Fibroblast of lung (primary cell): Measurements from ENCODE around the gene SARM1. TPM values are rescaled to one million over a fixed set of nuclear protein-coding genes. Genes with fewer than 3 reads are reported as not detected.

Source experiments
- DNase-seq, 2 donors: peaks; one replicate each; pipeline versions ENCODE4 v3.0.0 to v3.0.0-alpha.2; 2010; ENCODE audit warnings: low read depth in 2 of 2
- H2AFZ ChIP-seq: 2 replicates; pipeline ENCODE4 v1.5.1; 2012; ENCODE audit warnings: low read length, control low read depth, inconsistent platforms
- H3K27ac ChIP-seq: 2 replicates; pipeline ENCODE4 v1.5.1; 2011; ENCODE audit warnings: low read length, control low read depth; ENCODE audit not compliant: insufficient read depth
- H3K27me3 ChIP-seq: 2 replicates; pipeline ENCODE4 v1.5.1; 2011; ENCODE audit warnings: mild to moderate bottlenecking, low read length; ENCODE audit not compliant: control insufficient read depth, insufficient read depth
- H3K36me3 ChIP-seq: 2 replicates; pipeline ENCODE4 v1.5.1; 2011; ENCODE audit warnings: low read length; ENCODE audit not compliant: control insufficient read depth, insufficient read depth
- H3K4me1 ChIP-seq: 2 replicates; pipeline ENCODE4 v1.5.1; 2011; ENCODE audit warnings: low read length; ENCODE audit not compliant: control insufficient read depth, insufficient read depth; ENCODE audit errors: extremely low read depth
- H3K4me2 ChIP-seq: 2 replicates; pipeline ENCODE4 v1.5.1; 2011; ENCODE audit warnings: low read length, control low read depth; ENCODE audit not compliant: insufficient read depth; ENCODE audit errors: extremely low read depth
- H3K4me3 ChIP-seq, 4 experiments: fragments of 200-600 bp in 1 of 4; sonication (generic) in 1 of 4; replicated peaks in 1 of 4; 2 replicates each; pipeline ENCODE4 v1.5.1; 2011 to 2016; ENCODE audit warnings: low read length in 4 of 4, low read depth in 3 of 4, mild to moderate bottlenecking in 3 of 4, control low read depth in 2 of 4, inconsistent platforms in 1 of 4, mixed read lengths in 1 of 4; ENCODE audit not compliant: insufficient read depth in 1 of 4; ENCODE audit errors: control extremely low read depth in 1 of 4
- H3K79me2 ChIP-seq: 2 replicates; pipeline ENCODE4 v1.5.1; 2012; ENCODE audit warnings: mild to moderate bottlenecking, low read length, inconsistent platforms; ENCODE audit not compliant: control insufficient read depth, insufficient read depth
- H3K9ac ChIP-seq: 2 replicates; pipeline ENCODE4 v1.5.1; 2011; ENCODE audit warnings: mild to moderate bottlenecking, low read length, control low read depth; ENCODE audit not compliant: insufficient read depth
- H3K9me3 ChIP-seq: 2 replicates; pipeline ENCODE4 v1.5.1; 2012; ENCODE audit warnings: low read depth, low read length; ENCODE audit not compliant: control insufficient read depth, insufficient read depth
- H4K20me1 ChIP-seq: 2 replicates; pipeline ENCODE4 v1.5.1; 2011; ENCODE audit warnings: low read length; ENCODE audit not compliant: control insufficient read depth, insufficient read depth; ENCODE audit errors: extremely low read depth
- EZH2 ChIP-seq: IDR thresholded peaks from 2 replicates; pipeline ENCODE4 v1.5.1; 2012; ENCODE audit warnings: low read length, control low read depth, mild to moderate bottlenecking; ENCODE audit errors: missing control alignments
- polyA plus RNA-seq, 2 donors: library from polyadenylated mRNA; depleted of rRNA in 1 of 2; stranded (reverse) in 1 of 2; unstranded in 1 of 2; fragments of >200 nt; gene quantifications; 2 replicates each; pipeline ENCODE4 v1.2.1, GENCODE V29; 2011 to 2012; ENCODE audit warnings: missing spikeins in 1 of 2
- total RNA-seq: library from RNA; depleted of rRNA; stranded (reverse); fragments of >200 nt; gene quantifications from 2 replicates; pipeline ENCODE4 v1.2.1, GENCODE V29; 2014
- TF ChIP-seq, protein P1 (sequence below), 2 donors: IDR thresholded peaks in 1 of 2; conservative IDR thresholded peaks in 1 of 2; 1 replicate in 1 of 2; 2 replicates in 1 of 2; pipeline ENCODE4 v1.5.1; 2011 to 2012; ENCODE audit warnings: low read length in 2 of 2, control low read depth in 1 of 2, inconsistent platforms in 1 of 2, low read depth in 1 of 2, mild to moderate bottlenecking in 1 of 2

Gene SARM1
- total and polyA plus RNA-seq, 2 donors (not counting 1 experiment from before 2014, with no cell fraction given), result 3.1 to 10.8 TPM

DNA sequence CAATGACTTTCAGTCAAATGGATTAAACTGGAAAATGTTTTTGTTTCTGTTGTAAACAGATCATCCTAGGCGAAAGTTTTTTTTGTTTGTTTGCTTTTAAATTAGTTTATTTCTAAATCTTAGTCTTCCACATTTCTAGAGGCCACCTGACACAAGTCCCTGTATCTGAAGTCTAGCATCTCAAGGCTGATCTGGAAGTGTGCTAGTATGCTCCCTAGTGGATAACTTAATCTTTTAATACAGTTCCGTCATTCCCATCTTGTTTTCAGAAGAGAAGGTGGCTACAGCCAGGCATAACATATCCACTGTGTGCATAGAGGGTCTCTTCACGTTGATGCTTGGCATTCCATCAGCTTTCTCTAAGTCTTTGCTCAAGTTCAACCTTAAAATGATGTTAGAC is 43.8 kb upstream of the SARM1 start:
- peak in 1 of 2 donors; percentile 49 for DNase-seq

DNA sequence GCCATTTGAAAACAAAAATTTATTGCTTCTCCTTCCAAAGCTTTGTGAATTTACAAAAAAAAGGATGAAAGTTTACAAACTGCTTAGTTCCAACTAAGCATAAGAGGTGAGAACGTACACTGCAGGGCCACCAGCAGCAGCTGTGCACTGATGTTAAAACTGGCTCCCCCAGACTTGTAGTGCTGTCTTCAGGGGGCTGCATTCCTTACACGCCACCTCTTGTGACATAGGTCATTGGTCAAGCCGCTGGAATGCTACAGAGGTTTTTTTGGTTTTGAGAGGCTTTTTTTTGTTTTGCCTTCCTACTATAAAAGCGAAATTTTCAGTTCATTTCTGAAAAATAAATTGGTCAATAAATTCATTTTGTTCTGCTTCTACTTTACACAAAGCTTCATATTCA is 43.2 kb upstream of the SARM1 start:
- H3K9me3 ChIP-seq, result no peaks in the 10 kb centered on the region
- no peak overlapping the region for H3K4me3 ChIP-seq
- H3K27me3 ChIP-seq, result no peaks in the 10 kb centered on the region
- no peak overlapping the region for H3K4me2 ChIP-seq
- TF ChIP-seq EZH2, result no peak
- TF ChIP-seq, protein P1, sequence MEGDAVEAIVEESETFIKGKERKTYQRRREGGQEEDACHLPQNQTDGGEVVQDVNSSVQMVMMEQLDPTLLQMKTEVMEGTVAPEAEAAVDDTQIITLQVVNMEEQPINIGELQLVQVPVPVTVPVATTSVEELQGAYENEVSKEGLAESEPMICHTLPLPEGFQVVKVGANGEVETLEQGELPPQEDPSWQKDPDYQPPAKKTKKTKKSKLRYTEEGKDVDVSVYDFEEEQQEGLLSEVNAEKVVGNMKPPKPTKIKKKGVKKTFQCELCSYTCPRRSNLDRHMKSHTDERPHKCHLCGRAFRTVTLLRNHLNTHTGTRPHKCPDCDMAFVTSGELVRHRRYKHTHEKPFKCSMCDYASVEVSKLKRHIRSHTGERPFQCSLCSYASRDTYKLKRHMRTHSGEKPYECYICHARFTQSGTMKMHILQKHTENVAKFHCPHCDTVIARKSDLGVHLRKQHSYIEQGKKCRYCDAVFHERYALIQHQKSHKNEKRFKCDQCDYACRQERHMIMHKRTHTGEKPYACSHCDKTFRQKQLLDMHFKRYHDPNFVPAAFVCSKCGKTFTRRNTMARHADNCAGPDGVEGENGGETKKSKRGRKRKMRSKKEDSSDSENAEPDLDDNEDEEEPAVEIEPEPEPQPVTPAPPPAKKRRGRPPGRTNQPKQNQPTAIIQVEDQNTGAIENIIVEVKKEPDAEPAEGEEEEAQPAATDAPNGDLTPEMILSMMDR (conservative IDR thresholded peaks at IDR 0.05 in 1 of 2, IDR thresholded peaks at IDR 0.05 in 1 of 2; ENCODE audit: low read depth in 1 of 2, low read length in 2 of 2), result no peak
- H3K9ac ChIP-seq, result no peak overlapping the region
- no peak overlapping the region for H2AFZ ChIP-seq
- no peak overlapping the region for H3K27ac ChIP-seq
- peaks cover 10% of the 10 kb centered on the region for H3K36me3 ChIP-seq
- peaks cover 3% of the 10 kb centered on the region for H3K4me1 ChIP-seq
- peaks cover 4% of the 10 kb centered on the region for H3K79me2 ChIP-seq
- H4K20me1 ChIP-seq, result no peaks in the 10 kb centered on the region
- DNase-seq, result peak in 1 of 2 donors; percentile 44

More for the DNA sequence above, 43.8 kb upstream of the SARM1 start:
- Histone ChIP-seq H3K27me3 (no peaks in the 10 kb centered on the region), H3K9ac (no peak overlapping the region), H3K36me3 (peaks cover 10% of the 10 kb centered on the region), H3K4me3 (no peak overlapping the region), H3K9me3 (no peaks in the 10 kb centered on the region), H3K4me2 (no peak overlapping the region), H2AFZ (no peak overlapping the region), H3K79me2 (peaks cover 3% of the 10 kb centered on the region), H4K20me1 (no peaks in the 10 kb centered on the region), H3K4me1 (peaks cover 3% of the 10 kb centered on the region), H3K27ac (no peak overlapping the region)
- no peak for TF ChIP-seq EZH2
- TF ChIP-seq, protein P1 (conservative IDR thresholded peaks at IDR 0.05 in 1 of 2, IDR thresholded peaks at IDR 0.05 in 1 of 2; ENCODE audit: low read depth in 1 of 2, low read length in 2 of 2), result peak in 1 of 2 donors; percentile 14

DNA sequence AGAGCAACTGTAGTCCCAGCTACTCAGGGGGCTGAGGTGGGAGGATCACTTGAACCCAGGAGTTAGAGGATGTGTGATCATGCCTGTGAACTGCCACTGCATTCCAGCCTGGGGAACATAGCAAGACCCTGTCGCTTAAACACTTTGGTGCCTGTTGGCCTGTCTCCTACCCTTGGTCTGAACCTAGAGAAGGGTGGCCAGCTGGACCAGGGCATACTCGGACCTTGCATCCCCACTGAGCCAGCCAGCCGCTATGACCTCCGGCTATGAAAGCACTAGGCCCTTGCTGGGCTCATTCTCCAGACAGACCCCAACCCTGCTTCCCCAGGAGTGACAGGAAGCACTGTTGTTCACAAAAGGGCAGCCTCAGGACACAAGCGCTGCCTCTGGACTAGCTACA is 40.8 kb upstream of the SARM1 start:
- H3K9me3 ChIP-seq, result no peaks in the 10 kb centered on the region
- H3K4me1 ChIP-seq, result peaks cover 10% of the 10 kb centered on the region
- no peak overlapping the region for H3K4me3 ChIP-seq
- H3K9ac ChIP-seq, result no peak overlapping the region
- H3K4me2 ChIP-seq, result no peak overlapping the region
- no peaks in the 10 kb centered on the region for H4K20me1 ChIP-seq
- H3K79me2 ChIP-seq, result peaks cover 17% of the 10 kb centered on the region
- DNase-seq, result no peak
- H3K27ac ChIP-seq, result no peak overlapping the region
- H3K27me3 ChIP-seq, result no peaks in the 10 kb centered on the region
- no peak overlapping the region for H2AFZ ChIP-seq
- TF ChIP-seq, protein P1 (conservative IDR thresholded peaks at IDR 0.05 in 1 of 2, IDR thresholded peaks at IDR 0.05 in 1 of 2; ENCODE audit: low read depth in 1 of 2, low read length in 2 of 2), result no peak
- TF ChIP-seq EZH2, result no peak
- peaks cover 10% of the 10 kb centered on the region for H3K36me3 ChIP-seq
